OCI-LY1 (cell line): Measurements from ENCODE around the gene RELB.

Experiments
- H2AFZ ChIP-seq: fragments of 200-600 bp; sonication (generic), shearing (Covaris generic); 2 replicates; pipeline ENCODE4 v1.6.0; 2014; ENCODE audit warnings: antibody characterized with exemption, mild to moderate bottlenecking, low read length
- H3F3A ChIP-seq: fragments of 200-600 bp; sonication (generic), shearing (Covaris generic); 2 replicates; pipeline ENCODE4 v1.6.0; 2014; ENCODE audit warnings: mild to moderate bottlenecking, antibody characterized with exemption, low read length, moderate library complexity; ENCODE audit not compliant: insufficient read depth
- H3K27ac ChIP-seq: fragments of 200-600 bp; sonication (generic); 2 replicates; pipeline ENCODE4 v1.5.1; 2014; ENCODE audit warnings: low read length, mixed run types, mild to moderate bottlenecking, low read depth; ENCODE audit not compliant: poor library complexity, severe bottlenecking
- H3K27me3 ChIP-seq: fragments of 200-600 bp; sonication (generic); 2 replicates; pipeline ENCODE4 v1.6.0; 2014; ENCODE audit warnings: antibody characterized with exemption, mild to moderate bottlenecking, low read length, moderate library complexity; ENCODE audit not compliant: insufficient read depth
- H3K36me3 ChIP-seq: fragments of 200-600 bp; sonication (generic); 2 replicates; pipeline ENCODE4 v1.6.1; 2014; ENCODE audit warnings: mild to moderate bottlenecking, antibody characterized with exemption, low read length, moderate library complexity, mixed read lengths; ENCODE audit not compliant: insufficient read depth
- H3K4me1 ChIP-seq: fragments of 200-600 bp; sonication (generic); 2 replicates; pipeline ENCODE4 v1.5.1; 2014; ENCODE audit warnings: mild to moderate bottlenecking, low read length, moderate library complexity; ENCODE audit not compliant: insufficient read depth, severe bottlenecking
- H3K4me2 ChIP-seq: fragments of 200-600 bp; sonication (generic), shearing (Covaris generic); 2 replicates; pipeline ENCODE4 v1.6.1; 2014; ENCODE audit warnings: low read length
- H3K4me3 ChIP-seq: fragments of 200-600 bp; sonication (generic); 2 replicates; pipeline ENCODE4 v1.5.1; 2014; ENCODE audit warnings: low read length, low read depth, mild to moderate bottlenecking, mixed read lengths; ENCODE audit not compliant: poor library complexity, severe bottlenecking
- H3K79me2 ChIP-seq: fragments of 200-600 bp; shearing (Covaris generic); 2 replicates; pipeline ENCODE4 v1.6.1; 2016; ENCODE audit warnings: mixed run types, low read length, mixed read lengths; ENCODE audit not compliant: insufficient read depth
- H3K9ac ChIP-seq: fragments of 200-600 bp; sonication (generic), shearing (Covaris generic); 2 replicates; pipeline ENCODE4 v1.6.1; 2014; ENCODE audit warnings: mild to moderate bottlenecking, low read length, mixed read lengths
- H3K9me2 ChIP-seq: fragments of 200-600 bp; sonication (generic), shearing (Covaris generic); 2 replicates; pipeline ENCODE4 v1.6.1; 2014; ENCODE audit warnings: low read depth, mild to moderate bottlenecking, low read length, mixed read lengths
- H3K9me3 ChIP-seq: fragments of 200-600 bp; shearing (Covaris generic); 2 replicates; pipeline ENCODE4 v1.6.1; 2014; ENCODE audit warnings: low read length, mixed read lengths
- H4K20me1 ChIP-seq: fragments of 200-600 bp; sonication (generic), shearing (Covaris generic); 2 replicates; pipeline ENCODE4 v1.6.0; 2016; ENCODE audit warnings: mild to moderate bottlenecking, low read length; ENCODE audit not compliant: insufficient read depth
- CTCF ChIP-seq: fragments of 200-600 bp; sonication (generic), shearing (Covaris generic); IDR thresholded peaks from 2 replicates; pipeline ENCODE4 v1.5.1; 2017; ENCODE audit warnings: mild to moderate bottlenecking, antibody characterized with exemption, low read length, moderate library complexity, mixed read lengths
- EZH2 ChIP-seq: fragments of 200-600 bp; sonication (generic), shearing (Covaris generic); IDR thresholded peaks from 2 replicates; pipeline ENCODE4 v1.8.0; 2017; ENCODE audit warnings: borderline replicate concordance, mixed run types, mild to moderate bottlenecking, antibody characterized with exemption, low read length, moderate library complexity, mixed read lengths

RELB gene

GRCh38 chr19:45001087-45001739 lies at the start of gene RELB:
RELB (plus strand) TSS chr19:45001464; CDS start chr19:45001580, 116 bp downstream.
- Histone ChIP-seq H3K4me1 (peaks cover 64% of the 10 kb centered on the region), H2AFZ (no peak within 1 kb of the TSS), H3K4me3 (peak within 1 kb of the TSS; percentile 76), H3F3A (0 out of 2 replicates have a peak, but pooled peaks cover 3% of the 10 kb centered on the region), H3K9me2 (no peaks in the 10 kb centered on the region), H3K27ac (peak within 1 kb of the TSS; percentile 93), H3K4me2 (peak within 1 kb of the TSS; percentile 93), H3K79me2 (no peaks in the 10 kb centered on the region), H3K36me3 (peaks cover 14% of the 10 kb centered on the region; the same call in 1 of the 2 replicates), H3K9me3 (no peaks in the 10 kb centered on the region), H3K27me3 (no peaks in the 10 kb centered on the region), H4K20me1 (no peaks in the 10 kb centered on the region), H3K9ac (peak within 1 kb of the TSS; percentile 89)
- no peak for TF ChIP-seq EZH2
- TF ChIP-seq CTCF = no peak

- no peaks in the 10 kb centered on the region for H3K9me3 ChIP-seq
- H3F3A ChIP-seq = no peaks in the 10 kb centered on the region
- H2AFZ ChIP-seq = no peak overlapping the region
- H3K27me3 ChIP-seq = no peaks in the 10 kb centered on the region
- peaks cover 43% of the 10 kb centered on the region for H3K4me1 ChIP-seq
- peaks cover 3% of the 10 kb centered on the region; the same call in 1 of the 2 replicates for H3K36me3 ChIP-seq
- TF ChIP-seq CTCF = no peak
- no peak for TF ChIP-seq EZH2
- H3K9me2 ChIP-seq = no peaks in the 10 kb centered on the region
- peak overlapping the region; percentile 93 for H3K9ac ChIP-seq
- H3K4me3 ChIP-seq = peak overlapping the region; percentile 77
- no peaks in the 10 kb centered on the region for H4K20me1 ChIP-seq
- peaks cover 40% of the 10 kb centered on the region for H3K79me2 ChIP-seq
- H3K4me2 ChIP-seq = peak overlapping the region; percentile 71
- H3K27ac ChIP-seq = peak overlapping the region; percentile 79
Observed at GRCh38 chr19:44954278-44954648, 47.0 kb upstream of the RELB start.

GRCh38 chr19:44954649-44955504 lies 46.4 kb upstream of the RELB start, which contains the start of gene CLPTM1:
CLPTM1 (plus strand) TSS chr19:44955380; CDS start chr19:44955396, 16 bp downstream.
- Histone ChIP-seq H3K4me2 (peak within 1 kb of the TSS; percentile 97), H2AFZ (no peak within 1 kb of the TSS), H4K20me1 (no peaks in the 10 kb centered on the region), H3K4me3 (peak within 1 kb of the TSS; percentile 77), H3K79me2 (peaks cover 46% of the 10 kb centered on the region), H3K4me1 (peaks cover 45% of the 10 kb centered on the region), H3K9me2 (no peaks in the 10 kb centered on the region), H3K36me3 (peaks cover 3% of the 10 kb centered on the region; the same call in 1 of the 2 replicates), H3K9me3 (no peaks in the 10 kb centered on the region), H3K27me3 (no peaks in the 10 kb centered on the region), H3K9ac (peak within 1 kb of the TSS; percentile 93), H3K27ac (peak within 1 kb of the TSS; percentile 84), H3F3A (no peaks in the 10 kb centered on the region)
- no peak for TF ChIP-seq CTCF
- no peak for TF ChIP-seq EZH2
